SK-N-SH (cell line): ENCODE results near the gene CCDC177. TPM values are rescaled to one million over a fixed set of nuclear protein-coding genes. Genes with fewer than 3 reads are reported as not detected.

Source experiments
- CTCF ChIA-PET: fragments of 300-600, 350-600 bp; formaldehyde crosslinking; extraction: SDS; loops from one replicate; lab custom pipeline; 2021; lab: Yijun Ruan, JAX
- POLR2A ChIA-PET: fragments of 350-600 bp; sonication (Branson Sonifier 250); formaldehyde crosslinking; extraction: SDS; loops from one replicate; lab custom pipeline; 2020; ENCODE audit warnings: antibody characterized with exemption, inconsistent platforms; lab: Yijun Ruan, JAX
- DNase-seq: peaks from one replicate; pipeline ENCODE4 v3.0.0; 2012
- H2AFZ ChIP-seq: fragments of 200-600 bp; sonication (generic); 2 replicates; pipeline ENCODE4 v1.8.1; 2016; ENCODE audit warnings: antibody characterized with exemption, mild to moderate bottlenecking, low read depth
- H3F3A ChIP-seq: fragments of 200-600 bp; sonication (generic); replicated peaks from 2 replicates; pipeline ENCODE3; 2016; ENCODE audit warnings: antibody characterized with exemption, mild to moderate bottlenecking; ENCODE audit not compliant: insufficient read depth
- H3K27ac ChIP-seq, 2 experiments: fragments of 200-500 bp in 1 of 2; fragments of 200-600 bp in 1 of 2; sonication (Bioruptor generic) in 1 of 2; sonication (generic), shearing (Covaris generic) in 1 of 2; 2 replicates each; pipeline versions ENCODE4 v1.5.1 to v1.6.1; 2014 to 2016; ENCODE audit warnings: low read depth in 2 of 2, inconsistent platforms in 1 of 2, low read length in 1 of 2, mild to moderate bottlenecking in 1 of 2, mixed read lengths in 1 of 2
- H3K27me3 ChIP-seq: fragments of 200-600 bp; sonication (generic), shearing (Covaris generic); 2 replicates; pipeline ENCODE4 v1.6.1; 2016; ENCODE audit warnings: mixed run types; ENCODE audit not compliant: insufficient read depth
- H3K36me3 ChIP-seq, 2 experiments: fragments of 200-500 bp in 1 of 2; fragments of 200-600 bp in 1 of 2; sonication (Bioruptor generic) in 1 of 2; sonication (generic) in 1 of 2; replicated peaks in 1 of 2; 2 replicates each; pipeline versions ENCODE3 to v1.5.1; 2014 to 2016; ENCODE audit warnings: low read length in 1 of 2, mild to moderate bottlenecking in 1 of 2; ENCODE audit not compliant: insufficient read depth in 2 of 2, control insufficient read depth in 1 of 2
- H3K4me1 ChIP-seq, 2 experiments: fragments of 200-500 bp in 1 of 2; fragments of 200-600 bp in 1 of 2; sonication (Bioruptor generic) in 1 of 2; sonication (generic), shearing (Covaris generic) in 1 of 2; 2 replicates each; pipeline versions ENCODE4 v1.5.1 to v1.6.1; 2014 to 2016; ENCODE audit warnings: low read depth in 1 of 2, low read length in 1 of 2, mixed run types in 1 of 2; ENCODE audit not compliant: insufficient read depth in 2 of 2, control insufficient read depth in 1 of 2
- H3K4me2 ChIP-seq: fragments of 200-600 bp; sonication (generic), shearing (Covaris generic); 2 replicates; pipeline ENCODE4 v1.6.1; 2017; ENCODE audit warnings: mixed run types
- H3K4me3 ChIP-seq, 2 experiments: fragments of 200-500 bp in 1 of 2; fragments of 200-600 bp in 1 of 2; sonication (Bioruptor generic) in 1 of 2; sonication (generic), shearing (Covaris generic) in 1 of 2; 2 replicates each; pipeline versions ENCODE4 v1.5.1 to v1.8.1; 2014 to 2016; ENCODE audit warnings: low read depth in 2 of 2, inconsistent platforms in 1 of 2, low read length in 1 of 2, mild to moderate bottlenecking in 1 of 2, mixed read lengths in 1 of 2, moderate library complexity in 1 of 2
- H3K79me2 ChIP-seq: fragments of 200-600 bp; sonication (generic); 2 replicates; pipeline ENCODE4 v1.8.1; 2017; ENCODE audit warnings: mild to moderate bottlenecking; ENCODE audit not compliant: insufficient read depth
- H3K9ac ChIP-seq: fragments of 200-600 bp; sonication (generic); 2 replicates; pipeline ENCODE4 v1.6.1; 2017; ENCODE audit warnings: mixed run types
- H3K9me2 ChIP-seq: fragments of 200-600 bp; sonication (generic); 2 replicates; pipeline ENCODE4 v1.6.1; 2017; ENCODE audit warnings: mixed run types
- H3K9me3 ChIP-seq: fragments of 200-600 bp; sonication (generic); 2 replicates; pipeline ENCODE4 v1.6.1; 2017; ENCODE audit warnings: mixed run types, mild to moderate bottlenecking, moderate library complexity
- H4K20me1 ChIP-seq: fragments of 200-600 bp; sonication (generic); 2 replicates; pipeline ENCODE4 v1.6.1; 2017; ENCODE audit warnings: mild to moderate bottlenecking, mixed run types; ENCODE audit not compliant: insufficient read depth
- CHD2 ChIP-seq: fragments of 150-350 bp; IDR thresholded peaks from 2 replicates; pipeline ENCODE4 v1.6.1; 2018; ENCODE audit warnings: low read length; ENCODE audit not compliant: partially characterized antibody
- ELF1 ChIP-seq: IDR thresholded peaks from 2 replicates; pipeline ENCODE4 v1.4.0; 2012
- FOSL2 ChIP-seq: IDR thresholded peaks from 2 replicates; pipeline ENCODE4 v1.4.0; 2012; ENCODE audit warnings: low read depth, mild to moderate bottlenecking, moderate library complexity, borderline replicate concordance
- FOXM1 ChIP-seq: IDR thresholded peaks from 2 replicates; pipeline ENCODE4 v1.4.0; 2012; ENCODE audit warnings: low read depth, mild to moderate bottlenecking
- JUND ChIP-seq: IDR thresholded peaks from 2 replicates; pipeline ENCODE4 v1.4.0; 2012
- MEF2A ChIP-seq: IDR thresholded peaks from 2 replicates; pipeline ENCODE4 v1.4.0; 2012; ENCODE audit warnings: low read depth, borderline replicate concordance
- MXI1 ChIP-seq: IDR thresholded peaks from 2 replicates; pipeline ENCODE4 v1.6.1; 2012; ENCODE audit warnings: mild to moderate bottlenecking, low read depth, low read length, improper control_type of control experiment
- NRF1 ChIP-seq: IDR thresholded peaks from 2 replicates; pipeline ENCODE4 v1.6.1; 2012; ENCODE audit warnings: low read depth, mild to moderate bottlenecking, low read length
- RFX5 ChIP-seq: IDR thresholded peaks from 2 replicates; pipeline ENCODE4 v1.6.1; 2012; ENCODE audit warnings: mild to moderate bottlenecking, improper control_type of control experiment, low read length
- SIN3A ChIP-seq: IDR thresholded peaks from 2 replicates; pipeline ENCODE4 v1.6.1; 2012; ENCODE audit warnings: low read depth, mild to moderate bottlenecking, low read length, moderate library complexity, borderline replicate concordance
- TAF1 ChIP-seq: IDR thresholded peaks from 2 replicates; pipeline ENCODE4 v1.6.1; 2012; ENCODE audit warnings: low read depth, mild to moderate bottlenecking, low read length, moderate library complexity, borderline replicate concordance
- WGBS: methylation state at CpG from one replicate; pipeline ENCODE4 v1.1.6; 2017; ENCODE audit warnings: low lambda C conversion rate; 5-methylcytosine and 5-hydroxymethylcytosine counted together
- polyA plus RNA-seq, 3 experiments: library from polyadenylated mRNA; depleted of rRNA; stranded (reverse); fragments of >200 nt; gene quantifications; 2 replicates each; pipeline ENCODE4 v1.2.3, GENCODE V29; 2012
- TF ChIP-seq, protein P1 (sequence below): IDR thresholded peaks from 2 replicates; pipeline ENCODE4 v1.4.0; 2012; ENCODE audit warnings: low read depth
- TF ChIP-seq, protein P2 (sequence below): fragments of 150-350 bp; IDR thresholded peaks from 2 replicates; pipeline ENCODE4 v1.6.1; 2016; ENCODE audit warnings: mild to moderate bottlenecking, low read depth, low read length
- TF ChIP-seq, protein P3 (sequence below): IDR thresholded peaks from 2 replicates; pipeline ENCODE4 v1.6.1; 2012; ENCODE audit warnings: mild to moderate bottlenecking, low read depth, low read length, moderate library complexity

CCDC177 gene
- polyA plus RNA-seq, 1 of the 3 experiments (the other 2 are of a cell fraction): not detected

DNA sequence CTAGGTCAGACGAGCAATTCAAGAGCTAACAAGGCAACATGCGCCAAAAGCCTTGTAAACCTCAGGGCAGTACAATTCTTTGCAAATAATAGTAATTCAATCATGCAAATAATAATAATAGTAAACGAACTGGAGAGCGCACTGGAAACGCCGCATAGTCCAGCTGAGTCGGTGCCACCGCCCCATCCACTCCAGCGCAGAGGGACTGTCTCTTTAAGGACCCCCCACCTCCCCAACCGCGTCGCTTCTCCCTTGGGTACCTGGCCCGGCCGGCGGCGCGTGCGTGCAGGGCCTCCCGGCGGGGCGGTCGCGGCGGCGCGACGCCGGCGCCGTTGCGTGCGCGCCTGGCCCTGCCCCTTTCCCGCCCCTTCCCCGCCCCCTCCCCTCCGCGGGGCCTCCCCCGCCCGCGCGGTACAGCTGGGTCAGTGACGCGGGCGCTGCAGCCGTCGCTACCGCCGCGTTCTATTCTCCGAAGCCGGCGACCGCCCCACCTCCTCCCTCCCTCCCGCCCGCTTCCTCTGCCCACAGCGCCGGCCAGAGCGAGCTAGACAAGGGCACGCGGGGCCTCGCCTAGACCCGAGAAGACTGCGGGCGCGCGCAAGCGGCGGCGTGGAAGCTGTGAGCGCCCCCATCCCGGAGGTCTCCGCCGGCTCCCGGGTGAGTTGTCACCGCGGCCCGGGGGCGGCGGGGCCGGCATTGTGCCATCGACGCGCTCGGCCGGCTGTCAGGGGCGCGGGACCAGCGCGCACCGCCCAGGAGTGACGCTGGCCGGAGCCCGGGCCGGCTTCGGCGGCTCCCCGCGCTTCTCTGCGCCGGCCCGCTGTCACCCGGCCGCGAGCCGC is 36.7 kb upstream of the CCDC177 start, which contains the start of gene SUSD6:
Gene SUSD6 (plus strand): TSS at position 425 of the 842 bp plus-strand sequence. CDS start 46,997 bp downstream, outside the sequence.
- peak within 1 kb of the TSS; percentile 76 for H3K9ac ChIP-seq
- peak; percentile 49; the same call in 1 of the 2 replicates for TF ChIP-seq SIN3A
- no peak for TF ChIP-seq JUND
- TF ChIP-seq MEF2A: no peak
- TF ChIP-seq NRF1: peak; percentile 72
- 0 out of 2 replicates have a peak, but pooled peaks have one; percentile 32 for TF ChIP-seq TAF1
- peak; percentile 51 for TF ChIP-seq CHD2
- TF ChIP-seq MXI1: peak; percentile 74
- TF ChIP-seq, protein P1, sequence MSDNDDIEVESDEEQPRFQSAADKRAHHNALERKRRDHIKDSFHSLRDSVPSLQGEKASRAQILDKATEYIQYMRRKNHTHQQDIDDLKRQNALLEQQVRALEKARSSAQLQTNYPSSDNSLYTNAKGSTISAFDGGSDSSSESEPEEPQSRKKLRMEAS: peak; percentile 27; the same call in 1 of the 2 replicates
- no peak for TF ChIP-seq RFX5
- TF ChIP-seq ELF1: no peak
- TF ChIP-seq, protein P2, sequence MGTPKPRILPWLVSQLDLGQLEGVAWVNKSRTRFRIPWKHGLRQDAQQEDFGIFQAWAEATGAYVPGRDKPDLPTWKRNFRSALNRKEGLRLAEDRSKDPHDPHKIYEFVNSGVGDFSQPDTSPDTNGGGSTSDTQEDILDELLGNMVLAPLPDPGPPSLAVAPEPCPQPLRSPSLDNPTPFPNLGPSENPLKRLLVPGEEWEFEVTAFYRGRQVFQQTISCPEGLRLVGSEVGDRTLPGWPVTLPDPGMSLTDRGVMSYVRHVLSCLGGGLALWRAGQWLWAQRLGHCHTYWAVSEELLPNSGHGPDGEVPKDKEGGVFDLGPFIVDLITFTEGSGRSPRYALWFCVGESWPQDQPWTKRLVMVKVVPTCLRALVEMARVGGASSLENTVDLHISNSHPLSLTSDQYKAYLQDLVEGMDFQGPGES: no peak
- 2% methylated on average over 51 of the region's 105 CpGs for WGBS
- peak within 1 kb of the TSS; percentile 64 to 89 for H3K27ac ChIP-seq
- no peaks in the 10 kb centered on the region for H3K9me2 ChIP-seq
- no peaks in the 10 kb centered on the region for H3K9me3 ChIP-seq
- peaks cover 3 to 31% of the 10 kb centered on the region in 2 experiments; a peak in 3 of 4 replicates for H3K4me1 ChIP-seq
- no peaks in the 10 kb centered on the region for H3K36me3 ChIP-seq
- H3F3A ChIP-seq: peaks cover 7% of the 10 kb centered on the region
- H3K79me2 ChIP-seq: peaks cover 33% of the 10 kb centered on the region
- ChIA-PET POLR2A (interaction anchor here (1.0 to 1.6 kb wide), 3 partner anchors 116 to 159 kb away, joined by 3 to 5 read pairs (median 3); partner anchors contain the start of gene SRSF5), CTCF (interaction anchor here (1.0 to 12.2 kb wide), 11 partner anchors 10 to 116 kb away, joined by 3 to 96 read pairs (median 5); partner anchors contain the start of gene CCDC177)
- peak within 1 kb of the TSS; percentile 84 for H3K4me2 ChIP-seq
- peak within 1 kb of the TSS; percentile 98 for H2AFZ ChIP-seq
- H4K20me1 ChIP-seq: no peaks in the 10 kb centered on the region
- no peaks in the 10 kb centered on the region for H3K27me3 ChIP-seq
- peak within 1 kb of the TSS; percentile 81 to 82 for H3K4me3 ChIP-seq
- DNase-seq: peak; percentile 98

DNA sequence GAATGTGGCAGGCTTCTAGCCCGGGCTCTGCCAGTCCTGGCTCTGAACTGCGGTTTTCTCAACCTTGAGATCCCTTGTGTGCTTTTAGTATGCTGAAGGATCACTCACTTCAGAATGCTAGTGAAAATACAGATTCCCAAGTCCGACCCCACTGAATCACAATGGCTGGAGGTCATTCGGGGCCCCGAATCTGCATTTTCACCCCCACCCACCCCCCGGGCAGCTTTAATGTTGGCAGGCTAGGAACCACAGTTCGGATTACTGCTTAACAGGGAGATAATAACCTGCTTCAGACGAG is 36.2 kb upstream of the CCDC177 start:
- H3K4me3 ChIP-seq: peak overlapping the region; percentile 67
- no peaks in the 10 kb centered on the region for H3K36me3 ChIP-seq
- no peaks in the 10 kb centered on the region for H3K9me2 ChIP-seq
- no peak for TF ChIP-seq FOXM1
- TF ChIP-seq, protein P2: no peak
- TF ChIP-seq FOSL2: no peak
- TF ChIP-seq, protein P3, sequence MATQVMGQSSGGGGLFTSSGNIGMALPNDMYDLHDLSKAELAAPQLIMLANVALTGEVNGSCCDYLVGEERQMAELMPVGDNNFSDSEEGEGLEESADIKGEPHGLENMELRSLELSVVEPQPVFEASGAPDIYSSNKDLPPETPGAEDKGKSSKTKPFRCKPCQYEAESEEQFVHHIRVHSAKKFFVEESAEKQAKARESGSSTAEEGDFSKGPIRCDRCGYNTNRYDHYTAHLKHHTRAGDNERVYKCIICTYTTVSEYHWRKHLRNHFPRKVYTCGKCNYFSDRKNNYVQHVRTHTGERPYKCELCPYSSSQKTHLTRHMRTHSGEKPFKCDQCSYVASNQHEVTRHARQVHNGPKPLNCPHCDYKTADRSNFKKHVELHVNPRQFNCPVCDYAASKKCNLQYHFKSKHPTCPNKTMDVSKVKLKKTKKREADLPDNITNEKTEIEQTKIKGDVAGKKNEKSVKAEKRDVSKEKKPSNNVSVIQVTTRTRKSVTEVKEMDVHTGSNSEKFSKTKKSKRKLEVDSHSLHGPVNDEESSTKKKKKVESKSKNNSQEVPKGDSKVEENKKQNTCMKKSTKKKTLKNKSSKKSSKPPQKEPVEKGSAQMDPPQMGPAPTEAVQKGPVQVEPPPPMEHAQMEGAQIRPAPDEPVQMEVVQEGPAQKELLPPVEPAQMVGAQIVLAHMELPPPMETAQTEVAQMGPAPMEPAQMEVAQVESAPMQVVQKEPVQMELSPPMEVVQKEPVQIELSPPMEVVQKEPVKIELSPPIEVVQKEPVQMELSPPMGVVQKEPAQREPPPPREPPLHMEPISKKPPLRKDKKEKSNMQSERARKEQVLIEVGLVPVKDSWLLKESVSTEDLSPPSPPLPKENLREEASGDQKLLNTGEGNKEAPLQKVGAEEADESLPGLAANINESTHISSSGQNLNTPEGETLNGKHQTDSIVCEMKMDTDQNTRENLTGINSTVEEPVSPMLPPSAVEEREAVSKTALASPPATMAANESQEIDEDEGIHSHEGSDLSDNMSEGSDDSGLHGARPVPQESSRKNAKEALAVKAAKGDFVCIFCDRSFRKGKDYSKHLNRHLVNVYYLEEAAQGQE: no peak
- POLR2A ChIA-PET: interaction anchor here (1.0 to 1.6 kb wide), 3 partner anchors 117 to 160 kb away, joined by 3 to 5 read pairs (median 3); partner anchors contain the start of gene SRSF5
- no peaks in the 10 kb centered on the region for H3K9me3 ChIP-seq
- no peaks in the 10 kb centered on the region for H3K27me3 ChIP-seq
- peak overlapping the region; percentile 98 for H2AFZ ChIP-seq
- peaks cover 0 to 31% of the 10 kb centered on the region in 2 experiments; a peak in 2 of 4 replicates for H3K4me1 ChIP-seq
- H4K20me1 ChIP-seq: no peaks in the 10 kb centered on the region
- peaks cover 33% of the 10 kb centered on the region for H3K79me2 ChIP-seq
- DNase-seq: peak; percentile 41
- CTCF ChIA-PET: interaction anchor here (1.0 to 12.2 kb wide), 6 partner anchors 26 to 115 kb away, joined by 3 to 96 read pairs (median 6); partner anchors contain the start of gene CCDC177
- peaks cover 1% of the 10 kb centered on the region for H3F3A ChIP-seq
- H3K9ac ChIP-seq: peak overlapping the region; percentile 66
- 4% methylated on average over 8 of the region's 8 CpGs for WGBS
- H3K4me2 ChIP-seq: peak overlapping the region; percentile 82
- H3K27ac ChIP-seq: peak overlapping the region; percentile 34 to 89
